Neural cell (in vitro differentiated cells): ENCODE results near the gene FGF1. TPM values are rescaled to one million over a fixed set of nuclear protein-coding genes. Genes with fewer than 3 reads are reported as not detected.

Source experiments
- H2AFZ ChIP-seq: fragments of 200-600, 300-800 bp; sonication (generic), shearing (Covaris generic); 2 replicates; pipeline ENCODE4 v1.6.0; 2014; ENCODE audit warnings: low read depth, mild to moderate bottlenecking, antibody characterized with exemption, low read length, moderate library complexity
- H3F3A ChIP-seq: fragments of 200-600 bp; shearing (Covaris generic); 2 replicates; pipeline ENCODE4 v1.6.1; 2016; ENCODE audit warnings: mild to moderate bottlenecking, moderate library complexity, mixed read lengths, antibody characterized with exemption, low read length; ENCODE audit not compliant: insufficient read depth, poor library complexity, severe bottlenecking
- H3K27ac ChIP-seq: fragments of 200-600, 300-800 bp; sonication (generic), shearing (Covaris generic); 2 replicates; pipeline ENCODE4 v1.5.1; 2014; ENCODE audit warnings: mild to moderate bottlenecking, low read length, moderate library complexity
- H3K27me3 ChIP-seq: fragments of 300-800, 200-600 bp; sonication (generic), shearing (Covaris generic); 2 replicates; pipeline ENCODE4 v1.6.0; 2014; ENCODE audit warnings: mild to moderate bottlenecking, low read depth, low read length, moderate library complexity; ENCODE audit not compliant: insufficient read depth
- H3K36me3 ChIP-seq: fragments of 300-800, 200-600 bp; sonication (generic), shearing (Covaris generic); 2 replicates; pipeline ENCODE4 v1.5.1; 2014; ENCODE audit warnings: mild to moderate bottlenecking, antibody characterized with exemption, low read length, moderate library complexity; ENCODE audit not compliant: insufficient read depth
- H3K4me2 ChIP-seq: fragments of 300-800, 200-600 bp; sonication (generic), shearing (Covaris generic); 2 replicates; pipeline ENCODE4 v1.6.0; 2014; ENCODE audit warnings: mild to moderate bottlenecking, low read length
- H3K4me3 ChIP-seq: fragments of 300-800, 200-600 bp; sonication (generic), shearing (Covaris generic); 2 replicates; pipeline ENCODE4 v1.5.1; 2014; ENCODE audit warnings: mild to moderate bottlenecking, low read length, moderate library complexity
- H3K79me2 ChIP-seq: fragments of 200-600 bp; shearing (Covaris generic); replicated peaks from 2 replicates; pipeline ENCODE4 v1.6.0; 2014; ENCODE audit warnings: mild to moderate bottlenecking, low read length, moderate library complexity; ENCODE audit not compliant: insufficient read depth
- H3K9ac ChIP-seq: fragments of 300-800, 200-600 bp; sonication (generic), shearing (Covaris generic); 2 replicates; pipeline ENCODE4 v1.6.1; 2016; ENCODE audit warnings: mild to moderate bottlenecking, low read length, mixed read lengths
- H3K9me2 ChIP-seq: fragments of 200-600 bp; shearing (Covaris generic); 2 replicates; pipeline ENCODE4 v1.6.1; 2016; ENCODE audit warnings: mild to moderate bottlenecking, low read length, mixed read lengths; ENCODE audit not compliant: insufficient read depth
- H3K9me3 ChIP-seq: fragments of 200-600, 300-800 bp; sonication (generic), shearing (Covaris generic); 2 replicates; pipeline ENCODE4 v1.6.1; 2016; ENCODE audit warnings: mild to moderate bottlenecking, mixed run types, low read length, moderate library complexity, mixed read lengths
- H4K20me1 ChIP-seq: fragments of 200-600 bp; shearing (Covaris generic); 2 replicates; pipeline ENCODE4 v1.6.1; 2016; ENCODE audit warnings: mild to moderate bottlenecking, mixed run types; ENCODE audit not compliant: insufficient read depth
- EP300 ChIP-seq: fragments of 450-650 bp; conservative IDR thresholded peaks from 2 replicates; pipeline ENCODE4 v1.6.1; 2014; ENCODE audit warnings: antibody characterized with exemption, mild to moderate bottlenecking, moderate library complexity; ENCODE audit not compliant: poor library complexity, severe bottlenecking
- EZH2 ChIP-seq: fragments of 200-600, 300-800 bp; shearing (Covaris generic), sonication (generic); IDR thresholded peaks from 2 replicates; pipeline ENCODE4 v1.6.1; 2014; ENCODE audit warnings: antibody characterized with exemption, low read length, borderline replicate concordance, mild to moderate bottlenecking; ENCODE audit not compliant: insufficient read depth, poor library complexity, severe bottlenecking
- MXI1 ChIP-seq: fragments of 450-650 bp; conservative IDR thresholded peaks from 2 replicates; pipeline ENCODE4 v1.6.1; 2014; ENCODE audit warnings: antibody characterized with exemption, mild to moderate bottlenecking; ENCODE audit not compliant: poor library complexity, severe bottlenecking
- POLR2AphosphoS5 ChIP-seq: IDR thresholded peaks from 2 replicates; pipeline ENCODE4 v1.6.1; 2012
- RAD21 ChIP-seq: fragments of 450-650 bp; conservative IDR thresholded peaks from 2 replicates; pipeline ENCODE4 v1.6.1; 2014; ENCODE audit warnings: antibody characterized with exemption, mild to moderate bottlenecking, moderate library complexity
- REST ChIP-seq: IDR thresholded peaks from 2 replicates; pipeline ENCODE4 v1.6.1; 2012; ENCODE audit warnings: borderline replicate concordance
- SMC3 ChIP-seq: fragments of 450-650 bp; conservative IDR thresholded peaks from 2 replicates; pipeline ENCODE4 v1.6.1; 2014; ENCODE audit warnings: antibody characterized with exemption, mild to moderate bottlenecking, moderate library complexity; ENCODE audit not compliant: poor library complexity
- TAF1 ChIP-seq: IDR thresholded peaks from 2 replicates; pipeline ENCODE4 v1.6.1; 2012; ENCODE audit warnings: low read depth
- polyA plus RNA-seq: library from polyadenylated mRNA; depleted of rRNA; stranded (reverse); fragments of >200 nt; gene quantifications from 2 replicates; pipeline ENCODE4 v1.2.3, GENCODE V29; 2014
- TF ChIP-seq, protein P1 (sequence below): fragments of 450-650 bp; IDR thresholded peaks from 2 replicates; pipeline ENCODE4 v1.5.1; 2014; ENCODE audit warnings: antibody characterized with exemption, mild to moderate bottlenecking, moderate library complexity; ENCODE audit not compliant: poor library complexity, severe bottlenecking

Gene FGF1
- polyA plus RNA-seq, 1 donor from 2014 or later, result not detected

DNA sequence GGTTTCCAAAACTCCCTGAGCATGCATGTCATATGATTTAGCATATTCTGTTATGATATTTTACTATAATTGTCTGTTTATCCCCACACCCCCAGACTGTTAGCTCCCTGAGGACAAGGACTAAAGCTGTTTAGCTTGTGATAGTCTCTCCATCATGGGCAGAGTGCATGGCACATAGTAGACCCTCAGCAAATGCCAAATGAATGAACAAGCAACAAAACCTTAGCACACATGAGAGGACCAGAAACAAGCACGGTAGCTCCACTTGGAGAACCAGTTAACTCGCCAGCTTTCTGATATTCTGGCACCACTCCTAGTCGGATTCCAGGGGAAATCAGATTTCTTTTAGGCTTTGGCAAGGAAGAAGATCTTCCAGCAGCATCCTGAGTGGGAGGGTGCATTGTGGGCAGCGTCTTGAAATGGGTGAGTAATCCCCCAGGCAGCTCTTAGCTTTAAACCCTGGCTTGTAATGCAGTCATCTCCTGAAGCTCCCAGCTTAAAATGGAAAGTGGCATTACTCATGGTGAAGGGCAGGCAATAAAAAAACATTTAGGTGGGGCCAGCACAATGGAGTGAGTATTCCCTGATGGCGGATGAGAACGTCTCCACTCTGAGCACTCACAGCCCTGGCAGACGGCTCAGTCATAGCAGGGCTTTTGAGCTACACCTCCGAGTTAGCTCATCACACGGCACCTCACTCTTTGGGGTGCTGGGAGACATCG is 41.1 kb downstream of the FGF1 start:
- Histone ChIP-seq H2AFZ (no peak overlapping the region), H3K79me2 (no peaks in the 10 kb centered on the region), H3F3A (no peaks in the 10 kb centered on the region), H3K9ac (no peak overlapping the region), H3K4me2 (no peak overlapping the region), H3K27me3 (no peaks in the 10 kb centered on the region), H3K9me3 (no peaks in the 10 kb centered on the region), H4K20me1 (no peaks in the 10 kb centered on the region), H3K4me3 (no peak overlapping the region), H3K36me3 (no peaks in the 10 kb centered on the region), H3K27ac (no peak overlapping the region), H3K9me2 (no peaks in the 10 kb centered on the region)
- TF ChIP-seq, protein P1, sequence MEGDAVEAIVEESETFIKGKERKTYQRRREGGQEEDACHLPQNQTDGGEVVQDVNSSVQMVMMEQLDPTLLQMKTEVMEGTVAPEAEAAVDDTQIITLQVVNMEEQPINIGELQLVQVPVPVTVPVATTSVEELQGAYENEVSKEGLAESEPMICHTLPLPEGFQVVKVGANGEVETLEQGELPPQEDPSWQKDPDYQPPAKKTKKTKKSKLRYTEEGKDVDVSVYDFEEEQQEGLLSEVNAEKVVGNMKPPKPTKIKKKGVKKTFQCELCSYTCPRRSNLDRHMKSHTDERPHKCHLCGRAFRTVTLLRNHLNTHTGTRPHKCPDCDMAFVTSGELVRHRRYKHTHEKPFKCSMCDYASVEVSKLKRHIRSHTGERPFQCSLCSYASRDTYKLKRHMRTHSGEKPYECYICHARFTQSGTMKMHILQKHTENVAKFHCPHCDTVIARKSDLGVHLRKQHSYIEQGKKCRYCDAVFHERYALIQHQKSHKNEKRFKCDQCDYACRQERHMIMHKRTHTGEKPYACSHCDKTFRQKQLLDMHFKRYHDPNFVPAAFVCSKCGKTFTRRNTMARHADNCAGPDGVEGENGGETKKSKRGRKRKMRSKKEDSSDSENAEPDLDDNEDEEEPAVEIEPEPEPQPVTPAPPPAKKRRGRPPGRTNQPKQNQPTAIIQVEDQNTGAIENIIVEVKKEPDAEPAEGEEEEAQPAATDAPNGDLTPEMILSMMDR, result no peak
- TF ChIP-seq MXI1, result no peak
- TF ChIP-seq RAD21, result no peak

GRCh38 chr5:142644127-142644526 is 41.8 kb downstream of the FGF1 start:
- no peaks in the 10 kb centered on the region for H3K27me3 ChIP-seq
- H3K4me3 ChIP-seq, result no peak overlapping the region
- no peaks in the 10 kb centered on the region for H3K9me3 ChIP-seq
- H2AFZ ChIP-seq, result no peak overlapping the region
- no peaks in the 10 kb centered on the region for H3K9me2 ChIP-seq
- no peaks in the 10 kb centered on the region for H4K20me1 ChIP-seq
- H3K79me2 ChIP-seq, result no peaks in the 10 kb centered on the region
- H3K27ac ChIP-seq, result no peak overlapping the region
- H3K4me2 ChIP-seq, result no peak overlapping the region
- H3K36me3 ChIP-seq, result no peaks in the 10 kb centered on the region
- no peak overlapping the region for H3K9ac ChIP-seq
- H3F3A ChIP-seq, result no peaks in the 10 kb centered on the region
- TF ChIP-seq RAD21 (no peak), REST (no peak), EP300 (no peak), SMC3 (no peak), TAF1 (no peak), POLR2AphosphoS5 (no peak), EZH2 (no peak), MXI1 (no peak)
- TF ChIP-seq, protein P1, result no peak
